Stimulated activated CD4-positive, alpha-beta T cell treated with anti-CD3 and anti-CD28 coated beads, Interleukin-4, amount 100 ng/mL, for 24 hours (primary cell): ENCODE results near the gene MICAL2.

Experiments
- DNase-seq: peaks from one replicate; pipeline ENCODE4 v3.0.0-alpha.2; 2020

Gene MICAL2

DNA sequence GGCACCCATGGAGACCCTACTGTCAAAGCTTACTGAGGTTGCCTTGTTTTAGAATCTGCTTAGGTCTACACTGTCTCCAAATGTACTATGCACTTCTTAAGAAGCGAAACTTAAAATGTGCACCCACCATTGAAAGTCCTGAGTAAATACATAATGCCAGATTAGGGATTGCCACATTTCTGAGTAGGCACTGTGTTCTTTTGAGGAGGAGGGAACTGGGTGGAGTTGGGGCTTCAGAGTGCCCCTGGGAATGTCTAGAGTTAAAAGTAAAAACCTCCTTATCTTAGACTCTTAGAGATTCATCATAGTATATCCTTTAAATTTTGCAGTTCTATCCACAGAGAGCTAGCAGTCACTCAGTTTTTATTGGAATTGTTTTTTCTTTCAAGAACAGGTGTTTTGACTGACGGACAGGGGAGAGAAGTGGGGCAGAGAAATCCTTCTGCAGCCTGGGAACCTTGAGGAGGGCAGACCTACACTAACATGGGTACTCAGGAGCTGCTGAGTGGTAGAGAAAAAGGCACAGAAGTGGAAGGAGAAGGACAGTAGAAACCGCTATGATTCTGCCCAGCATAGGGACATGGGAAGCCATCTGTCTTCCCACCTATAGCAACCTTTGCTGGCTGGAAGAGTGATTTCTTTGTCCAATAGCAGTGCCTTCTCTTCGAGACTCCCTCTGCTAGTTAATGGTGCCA lies 33.4 kb upstream of the MICAL2 start:
- no peak for DNase-seq

DNA sequence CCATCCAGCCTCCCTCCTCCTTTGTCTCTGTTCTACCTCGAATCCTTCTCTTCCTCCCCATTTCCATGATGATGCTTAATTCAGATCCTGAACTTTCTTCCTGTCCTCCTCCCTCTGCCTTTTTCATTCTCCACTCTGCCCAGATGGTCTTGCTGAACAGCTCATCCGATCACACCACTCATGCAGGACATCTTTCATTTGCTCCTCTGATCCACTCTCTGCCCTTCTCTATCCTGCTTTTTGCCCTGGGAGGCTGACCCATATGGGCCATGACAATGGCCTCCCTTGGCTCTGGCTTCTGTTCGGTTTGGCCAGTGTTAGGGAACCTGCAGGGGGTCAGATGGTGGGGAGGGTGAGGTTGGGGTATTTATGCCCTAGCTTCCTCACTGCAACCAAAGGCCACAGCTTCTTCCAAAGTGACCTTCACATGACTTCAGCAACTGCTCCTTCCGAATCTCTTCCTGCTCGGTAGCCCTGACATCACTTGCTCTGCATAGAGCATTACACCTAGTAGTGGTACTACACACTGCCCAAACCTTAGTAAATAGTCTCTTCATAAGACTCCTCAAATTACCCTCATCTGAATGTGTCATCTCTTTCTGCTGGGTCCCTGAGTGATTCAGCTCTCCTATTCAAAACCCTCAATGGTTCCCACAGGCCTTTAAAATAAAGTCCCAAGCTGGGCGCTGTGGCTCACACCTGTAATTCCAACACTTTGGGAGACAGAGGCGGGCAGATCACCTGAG lies 32.7 kb upstream of the MICAL2 start:
- DNase-seq: no peak

DNA sequence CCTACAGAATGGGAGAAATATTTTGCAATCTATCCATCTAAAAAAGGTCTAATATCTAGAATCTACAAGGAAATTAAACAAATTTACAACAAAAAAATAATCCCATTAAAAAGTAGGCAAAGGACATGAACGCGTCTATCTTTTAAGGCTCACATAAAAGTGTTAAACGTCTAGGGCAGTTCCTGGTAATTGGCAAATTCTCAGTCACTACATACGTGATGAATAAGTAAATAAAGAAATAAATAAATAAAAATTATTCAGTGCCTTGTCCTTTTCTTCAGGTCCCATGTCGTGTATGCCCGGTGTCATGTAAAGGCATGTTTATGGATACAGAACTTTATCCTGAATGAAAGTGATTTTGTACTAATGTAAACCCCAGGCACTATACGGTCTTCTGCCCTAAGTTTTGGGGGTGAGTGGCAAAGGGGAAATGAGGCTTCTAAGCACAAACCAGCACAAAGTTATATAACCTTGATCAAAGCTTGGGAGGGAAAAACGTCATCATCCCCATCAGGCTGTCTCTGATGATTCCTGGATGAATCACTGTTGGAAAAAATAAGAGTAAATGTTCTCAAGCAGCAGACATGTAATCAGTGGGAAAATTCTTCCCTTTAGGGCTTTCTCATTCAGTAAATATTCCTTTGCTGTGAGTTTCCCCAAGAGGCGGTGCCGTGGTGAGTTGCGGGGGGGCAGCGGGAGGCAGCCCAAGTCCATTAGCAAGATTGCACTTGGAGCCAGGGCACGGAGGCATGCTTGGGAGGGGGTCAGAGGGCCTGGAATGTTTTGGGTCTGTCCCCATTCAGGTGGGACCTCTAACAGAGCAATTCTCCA lies 30.4 kb upstream of the MICAL2 start:
- DNase-seq: no peak

DNA sequence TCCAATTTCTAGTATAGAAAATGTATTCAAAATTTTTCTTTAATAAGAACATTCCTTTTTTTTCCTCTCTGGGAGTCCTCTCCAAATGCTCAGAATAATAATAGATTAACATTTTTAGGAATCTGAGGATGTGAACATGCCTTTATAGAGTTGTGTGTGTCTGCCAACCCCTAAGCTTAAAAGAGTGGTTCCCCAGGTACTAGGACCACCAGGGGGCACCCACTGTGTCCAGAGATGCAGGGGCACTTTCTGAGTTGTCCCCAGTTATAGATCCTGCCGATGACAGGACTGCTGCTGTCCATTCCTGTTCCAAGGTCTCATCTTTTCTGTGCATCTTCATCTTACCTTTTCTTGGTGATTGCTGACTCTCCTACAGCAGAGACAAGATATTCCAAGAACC lies 27.0 kb upstream of the MICAL2 start:
- DNase-seq: no peak

DNA sequence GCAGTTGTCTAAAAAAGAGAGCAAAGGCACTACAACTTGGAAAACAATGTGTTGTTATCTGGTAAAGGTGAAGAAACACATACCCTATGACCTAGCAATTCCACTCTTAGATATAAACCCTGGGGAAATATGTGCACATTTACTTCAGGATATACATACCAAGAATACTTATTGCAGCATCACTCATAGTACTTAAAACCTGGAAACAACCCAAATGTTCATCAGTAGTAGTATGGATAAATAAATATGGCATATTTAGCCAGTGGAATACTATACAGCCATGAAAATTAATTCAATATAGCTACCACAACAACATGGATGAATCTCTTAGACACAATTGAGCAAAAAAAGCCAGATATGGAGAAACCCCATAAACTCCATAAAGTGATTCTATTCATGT lies 26.1 kb upstream of the MICAL2 start:
- no peak for DNase-seq

DNA sequence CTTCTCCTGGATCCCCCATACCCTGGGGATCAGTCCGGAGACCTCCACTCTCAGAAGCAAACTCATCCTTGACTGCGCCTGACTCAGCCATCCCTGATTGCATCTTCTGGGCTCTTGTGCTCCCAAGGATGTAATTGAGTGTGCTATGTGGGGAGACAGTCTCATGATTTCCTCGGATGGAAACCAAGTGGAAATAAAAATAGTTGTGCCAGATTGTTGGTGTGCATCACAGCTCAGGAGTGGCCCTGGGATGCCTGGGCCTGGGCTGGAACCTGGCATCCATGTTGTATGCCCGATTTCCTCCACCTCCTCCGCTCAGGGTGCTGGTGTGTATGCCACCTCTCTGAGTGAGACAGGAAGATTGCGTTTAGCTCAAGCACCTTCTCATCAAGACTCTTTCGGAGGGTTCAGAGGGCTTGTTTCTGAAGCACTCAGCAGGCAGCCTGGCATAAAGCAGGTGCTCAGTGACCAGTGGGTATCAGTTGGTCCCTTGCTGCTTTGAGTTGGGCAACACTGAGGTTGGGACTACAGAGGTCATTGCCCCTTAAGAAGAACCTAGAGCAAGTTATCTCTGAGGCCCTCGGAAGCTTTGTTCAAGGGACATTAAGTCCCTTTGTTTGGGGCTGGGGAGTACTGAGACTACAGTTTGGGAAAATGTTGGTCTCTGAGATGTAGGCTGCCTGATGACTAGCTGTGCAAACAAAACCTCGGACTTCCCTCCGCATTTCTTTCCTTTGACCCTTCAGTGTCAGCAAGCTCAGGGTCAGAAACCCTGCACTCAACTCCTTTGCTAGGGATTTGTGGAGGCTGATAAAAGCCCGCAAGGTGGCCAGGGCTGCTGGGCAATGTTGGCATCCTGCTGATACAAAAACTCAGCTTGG lies 24.8 kb upstream of the MICAL2 start:
- DNase-seq: no peak

DNA sequence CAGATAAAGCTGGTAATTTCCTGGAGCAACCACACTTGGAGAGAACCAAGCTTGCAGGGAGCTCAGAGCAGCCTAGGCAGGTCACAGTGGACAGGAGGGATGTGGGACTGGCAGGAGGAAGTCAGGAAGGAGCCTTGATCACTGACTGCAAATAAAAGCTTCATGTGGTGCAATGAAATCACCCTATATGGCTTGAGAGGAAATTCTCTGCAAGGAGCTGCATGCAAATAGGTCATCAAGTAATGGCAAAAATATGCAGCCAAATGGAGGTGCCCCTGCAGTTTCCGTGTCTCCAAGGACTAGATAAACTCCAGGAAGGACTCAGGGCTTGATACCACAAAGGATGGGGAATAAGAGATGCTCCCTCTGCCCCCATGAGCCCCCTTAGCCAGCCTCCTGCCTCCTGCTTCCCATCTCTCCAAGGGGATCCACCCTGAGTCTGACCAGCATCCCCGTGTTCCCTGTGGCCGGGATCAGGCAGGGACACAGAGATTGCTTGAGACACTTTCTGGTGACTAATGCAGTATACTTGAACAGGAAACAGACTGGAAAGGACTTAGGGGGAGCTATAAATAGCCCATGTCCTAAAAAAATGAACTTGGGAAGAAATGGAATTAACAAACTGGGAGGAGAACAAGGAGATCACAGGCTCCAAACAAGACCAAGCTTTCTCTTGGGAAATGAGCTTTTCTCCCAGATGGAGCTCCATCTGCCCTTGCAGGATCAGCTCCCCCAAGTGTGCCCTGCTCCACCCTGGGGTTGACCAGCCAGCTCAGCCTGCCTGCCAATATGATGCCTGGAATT lies 23.9 kb upstream of the MICAL2 start:
- DNase-seq: no peak

DNA sequence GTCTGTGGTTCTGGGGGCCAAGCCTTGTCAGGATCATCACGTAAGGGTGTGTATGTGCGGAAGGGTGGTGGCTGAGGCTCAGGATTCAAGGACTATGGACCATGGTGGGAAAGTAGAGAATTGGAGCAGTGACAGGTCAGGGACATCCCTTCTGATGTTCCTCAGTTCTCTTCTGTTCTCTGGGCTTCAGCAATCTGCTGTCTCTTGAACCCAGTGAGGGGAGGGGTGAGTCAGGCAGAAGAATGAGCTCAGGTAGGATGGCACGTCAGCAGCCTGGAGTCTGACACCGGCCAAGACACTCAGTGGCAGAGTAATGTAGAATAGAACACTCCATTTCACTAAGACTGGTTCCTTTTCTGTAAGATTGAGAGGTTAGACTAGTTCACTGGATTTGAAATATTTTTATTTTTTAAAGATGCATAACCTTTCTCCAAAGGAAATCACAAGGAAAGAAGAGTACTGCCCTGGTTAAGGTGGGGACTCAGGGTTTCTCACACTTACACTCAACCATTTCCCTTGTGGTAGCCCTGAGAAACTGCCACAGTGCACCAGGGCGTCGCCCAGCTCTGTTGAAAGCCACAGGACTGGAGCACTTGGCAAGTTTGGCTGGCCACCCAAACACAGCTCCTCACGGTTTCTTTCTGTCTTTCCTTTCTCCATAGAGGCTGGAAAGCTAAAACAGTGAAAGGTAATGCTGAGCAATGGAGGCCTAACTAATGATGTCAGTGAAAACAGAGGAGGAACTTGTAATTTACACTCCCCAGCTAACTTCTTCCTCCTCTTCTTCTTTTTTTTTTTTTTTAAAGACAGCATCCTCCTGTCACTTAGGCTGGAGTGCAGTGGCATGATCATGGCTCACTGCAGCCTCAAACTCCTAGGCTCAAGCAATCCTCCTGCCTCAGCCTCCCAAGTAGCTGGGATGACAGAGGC lies 23.1 kb upstream of the MICAL2 start:
- peak; percentile 30 for DNase-seq

DNA sequence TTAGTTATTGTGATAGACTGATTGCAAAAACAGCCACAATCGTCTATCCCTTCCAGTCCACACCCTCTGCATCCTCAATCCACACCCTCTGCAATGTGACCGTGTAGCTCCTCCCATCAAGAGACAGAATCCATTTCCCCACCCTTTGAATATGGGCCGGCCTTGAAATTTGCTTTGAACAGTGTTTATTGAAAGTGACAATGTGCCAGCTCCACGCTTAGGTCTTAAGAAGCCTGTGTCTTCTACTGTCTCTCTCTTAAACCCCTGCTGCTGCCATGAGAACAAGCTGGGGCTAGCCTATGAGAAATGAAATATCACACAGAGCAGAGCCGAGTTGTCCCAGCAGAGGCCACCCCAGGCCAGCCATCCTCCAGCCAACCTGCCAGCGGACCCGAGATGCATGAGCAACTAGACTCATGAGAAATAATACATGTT lies 22.3 kb upstream of the MICAL2 start:
- no peak for DNase-seq

DNA sequence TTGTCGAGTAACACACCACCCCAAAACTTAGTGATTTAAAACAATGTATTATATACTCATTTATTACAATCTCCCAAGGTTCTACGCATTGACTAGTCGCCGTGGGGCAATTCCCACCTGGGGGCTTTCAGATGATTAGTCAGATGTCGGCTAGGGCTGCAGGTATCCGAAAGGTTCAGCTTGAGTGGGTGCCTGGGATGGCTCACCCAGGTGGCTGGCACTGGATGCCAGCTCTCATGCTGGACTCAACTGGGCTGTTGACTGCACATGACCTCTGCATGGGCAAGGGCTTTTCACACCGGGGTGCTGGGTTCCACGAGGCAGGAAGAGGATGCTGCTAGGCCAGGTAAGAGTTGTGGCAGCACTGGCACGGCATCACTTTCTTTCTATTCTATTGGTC lies 21.9 kb upstream of the MICAL2 start:
- no peak for DNase-seq

DNA sequence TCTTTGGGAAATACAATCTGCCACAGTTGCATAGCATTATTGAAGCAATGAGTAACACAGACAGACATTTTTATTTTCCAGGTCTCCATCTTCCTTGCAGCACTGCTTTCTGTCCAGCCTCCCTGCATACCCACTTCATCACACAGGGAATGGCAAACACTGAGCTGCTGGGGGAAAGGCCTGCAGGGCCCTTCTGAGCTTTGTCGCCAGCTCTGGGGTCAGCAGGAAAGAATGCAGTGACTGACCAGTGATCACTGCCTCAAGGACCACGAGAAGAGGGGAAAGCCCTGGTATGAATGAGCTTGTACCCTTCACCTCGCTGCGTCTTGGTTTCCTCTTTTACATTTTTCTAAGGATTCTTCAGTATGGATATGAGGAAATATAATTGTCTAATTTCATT lies 21.3 kb upstream of the MICAL2 start:
- DNase-seq: no peak

DNA sequence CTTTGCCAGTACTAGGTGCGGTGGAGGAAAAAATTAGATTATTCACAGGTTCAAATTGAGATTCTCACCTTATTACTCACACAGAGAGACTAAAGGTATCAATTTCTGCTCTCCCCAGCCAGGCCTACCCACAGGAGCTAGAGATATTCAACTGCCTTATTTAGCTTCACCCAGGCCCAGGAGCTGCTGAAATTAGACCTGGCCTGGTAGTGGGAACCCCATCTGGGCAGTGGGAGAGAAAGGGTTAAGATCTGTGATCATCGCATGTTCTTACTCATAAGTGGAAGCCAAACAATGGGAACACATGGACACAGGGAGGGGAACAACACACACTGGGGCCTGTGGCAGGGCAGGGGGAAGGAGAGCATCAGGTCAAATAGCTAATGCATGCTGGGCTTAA lies 20.9 kb upstream of the MICAL2 start:
- DNase-seq: no peak

DNA sequence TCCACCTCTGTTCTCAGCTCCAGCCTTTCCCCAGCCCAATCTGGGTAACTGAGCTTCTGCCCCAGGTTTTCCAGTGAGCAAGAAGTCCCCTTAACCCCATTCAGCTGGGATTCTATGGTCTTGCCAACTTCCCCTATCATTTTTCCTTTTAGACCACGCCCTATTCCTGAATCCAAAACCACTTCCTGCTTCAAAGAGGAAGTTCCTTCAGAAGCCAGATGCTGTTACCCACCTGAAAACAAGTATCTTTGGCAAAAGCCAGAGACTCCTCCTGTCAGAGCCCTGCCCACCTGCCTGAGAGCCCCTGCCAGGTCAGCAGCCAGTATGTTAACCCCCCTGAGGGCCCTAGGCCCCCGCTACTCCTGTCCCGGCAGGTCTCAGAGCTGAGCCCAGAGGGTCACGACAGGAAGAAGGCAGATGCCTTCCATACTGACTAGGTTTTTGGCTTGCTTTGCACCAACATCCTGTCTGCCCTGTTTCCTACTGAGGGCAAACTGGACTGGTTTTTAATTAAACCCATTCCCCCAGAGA lies 20.3 kb upstream of the MICAL2 start:
- no peak for DNase-seq

DNA sequence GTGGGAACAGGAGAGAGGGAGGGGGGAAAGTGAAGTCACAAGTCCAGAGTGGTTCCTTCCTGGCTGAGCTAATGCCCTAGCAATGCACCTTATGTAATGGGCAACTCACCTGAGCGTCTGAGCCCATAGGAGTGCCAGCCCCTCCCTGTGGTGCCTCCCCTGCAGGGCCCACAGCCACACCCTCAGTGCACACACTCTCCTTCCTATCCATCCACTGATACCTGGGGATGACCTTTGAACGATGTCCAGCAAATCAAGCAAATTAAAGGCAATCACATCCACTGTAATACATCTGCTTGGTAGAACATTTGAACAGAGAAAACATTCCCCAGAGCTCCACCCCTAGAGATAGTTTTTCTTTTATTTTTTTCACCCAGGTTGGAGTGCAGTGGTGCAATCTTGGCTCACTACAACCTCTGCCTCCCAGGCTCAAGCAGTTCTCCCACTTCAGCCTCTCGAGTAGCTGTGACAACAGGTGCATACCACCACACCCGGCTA lies 19.6 kb upstream of the MICAL2 start:
- no peak for DNase-seq

DNA sequence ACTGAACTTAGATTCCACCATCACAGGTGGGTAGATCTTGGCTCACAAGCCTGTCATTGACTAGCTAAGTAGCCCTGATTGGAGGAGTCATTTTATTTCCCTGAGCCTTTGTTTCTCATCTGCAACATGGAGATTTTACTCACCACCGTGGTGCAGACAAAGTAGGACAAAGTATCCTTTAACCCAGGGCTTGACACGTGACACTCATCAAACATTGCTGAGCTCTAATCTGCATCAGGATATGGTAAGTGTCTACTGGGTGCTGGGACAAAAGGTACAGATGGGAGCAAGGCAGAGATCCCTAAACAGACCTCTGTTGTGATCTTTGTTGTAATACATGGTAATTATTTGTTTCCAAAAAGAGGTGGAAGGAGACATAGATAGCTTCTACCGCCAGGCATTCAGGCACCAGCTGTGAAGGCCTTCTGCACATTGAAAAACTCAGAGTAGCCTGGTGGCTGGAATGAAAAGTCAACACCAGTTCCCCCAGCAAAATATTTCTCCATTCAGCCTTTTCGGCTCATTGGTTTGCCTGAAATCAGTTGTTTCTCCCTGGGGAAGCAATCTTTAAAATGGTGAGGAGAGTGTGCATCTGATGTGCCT lies 18.3 kb upstream of the MICAL2 start:
- DNase-seq: no peak

DNA sequence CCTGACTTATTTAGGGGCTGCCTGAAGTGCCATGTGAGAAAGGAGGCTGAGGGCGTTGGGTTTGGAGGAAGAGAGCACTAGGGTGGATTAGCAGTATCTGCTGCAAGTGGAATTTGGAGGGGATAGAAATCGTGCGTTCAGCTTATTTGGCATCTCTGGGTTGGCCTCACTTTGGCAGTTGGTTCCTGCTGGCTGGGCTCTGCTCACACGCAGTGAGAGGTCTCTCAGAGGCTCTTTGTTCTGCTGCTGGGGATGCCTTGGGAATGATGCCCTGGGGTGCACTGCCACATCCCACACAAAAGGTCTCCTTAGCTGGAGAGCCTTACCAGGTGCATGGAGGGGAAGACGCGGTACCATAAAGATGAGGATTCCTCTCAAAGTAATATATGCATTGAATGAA lies 17.7 kb upstream of the MICAL2 start:
- no peak for DNase-seq

DNA sequence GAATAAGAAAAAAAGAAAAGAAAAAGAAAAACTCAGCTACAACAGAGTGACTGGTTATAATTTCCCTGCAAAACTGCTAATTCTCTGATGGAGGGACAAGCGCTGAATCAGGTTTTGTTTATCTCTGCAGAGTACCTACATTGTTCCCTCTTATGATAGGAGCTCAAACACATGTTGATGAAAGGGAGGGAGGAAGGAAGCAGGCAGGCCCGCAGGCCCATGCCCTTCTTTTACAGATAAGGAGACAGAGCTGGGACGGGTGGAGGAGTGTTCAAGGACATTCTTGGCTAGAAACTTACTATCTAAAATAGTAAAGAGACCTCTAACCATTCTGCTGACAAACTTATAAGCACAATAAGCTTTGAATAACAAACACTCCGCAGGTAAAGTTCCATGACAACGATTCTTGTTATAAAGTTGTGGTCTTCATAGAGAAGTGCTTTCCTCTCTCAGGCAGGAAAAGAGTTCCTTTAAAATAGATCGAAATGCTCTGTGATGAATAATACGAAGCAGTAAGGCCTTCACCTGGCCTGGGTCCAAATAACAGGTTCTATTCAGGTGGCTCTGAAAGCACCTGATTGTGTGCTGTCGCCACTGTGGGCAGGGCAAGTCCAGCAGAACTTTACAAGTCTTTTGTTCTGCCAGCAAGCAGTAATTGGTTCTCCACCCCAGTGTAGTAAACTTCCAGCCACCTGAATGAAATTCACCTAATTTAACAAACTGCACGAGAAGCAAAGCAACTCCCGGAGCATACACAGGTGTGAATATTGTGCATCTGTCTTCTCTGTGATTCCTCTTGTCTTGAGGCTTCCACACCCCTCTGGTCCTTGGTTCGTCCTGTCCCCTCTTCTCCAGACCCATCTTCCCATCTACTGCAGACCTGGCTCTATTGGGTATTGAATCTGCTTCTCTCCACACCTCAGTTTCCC lies 15.3 kb upstream of the MICAL2 start:
- DNase-seq: no peak

DNA sequence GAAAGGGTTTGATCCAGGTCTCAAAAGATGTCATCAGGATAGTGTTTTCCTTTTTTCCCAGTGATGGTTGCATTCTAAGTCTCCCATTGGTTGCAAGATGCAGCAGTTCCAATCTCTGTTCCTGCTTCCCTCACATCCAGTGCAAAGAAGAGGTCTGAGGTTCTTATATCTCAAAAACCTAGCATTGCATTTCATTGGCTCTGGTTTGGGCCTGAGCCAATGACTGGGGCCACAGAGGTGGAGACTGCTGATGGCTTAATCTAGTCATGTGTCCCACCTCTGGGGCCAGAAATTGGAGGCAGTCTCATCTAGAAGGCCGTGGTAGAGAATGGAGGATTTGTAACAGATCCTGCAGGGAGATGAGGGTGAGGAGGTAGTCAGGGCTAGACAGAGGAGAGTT lies 13.2 kb upstream of the MICAL2 start:
- DNase-seq: no peak

DNA sequence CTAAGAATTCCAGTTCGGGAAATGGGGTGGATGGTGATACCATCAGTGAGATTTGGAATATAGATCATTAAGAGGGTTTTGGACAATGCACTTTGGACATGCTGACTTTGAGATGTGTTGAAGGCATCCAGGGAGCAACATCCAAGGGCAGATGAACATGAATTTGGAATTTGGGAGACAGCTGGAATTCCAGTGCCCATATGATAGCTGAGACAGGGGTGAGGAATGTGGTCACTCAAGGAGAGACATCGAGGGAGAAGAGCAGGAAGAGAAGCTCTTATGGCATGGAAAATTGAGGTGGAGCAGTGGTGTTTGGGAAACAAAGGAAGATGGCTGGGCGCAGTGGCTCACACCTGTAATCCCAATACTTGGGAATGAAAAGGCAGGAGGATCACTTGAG lies 11.8 kb upstream of the MICAL2 start:
- no peak for DNase-seq
